GM12892 (cell line): ENCODE measurements around the gene WWOX.

Experiments
- POLR2A ChIP-seq: IDR thresholded peaks from 2 replicates; pipeline ENCODE4 v1.6.1; 2011; ENCODE audit warnings: low read depth, low read length, control low read depth
- POLR2AphosphoS5 ChIP-seq: IDR thresholded peaks from 2 replicates; pipeline ENCODE4 v1.6.1; 2011; ENCODE audit warnings: low read depth, low read length, control low read depth

DNA sequence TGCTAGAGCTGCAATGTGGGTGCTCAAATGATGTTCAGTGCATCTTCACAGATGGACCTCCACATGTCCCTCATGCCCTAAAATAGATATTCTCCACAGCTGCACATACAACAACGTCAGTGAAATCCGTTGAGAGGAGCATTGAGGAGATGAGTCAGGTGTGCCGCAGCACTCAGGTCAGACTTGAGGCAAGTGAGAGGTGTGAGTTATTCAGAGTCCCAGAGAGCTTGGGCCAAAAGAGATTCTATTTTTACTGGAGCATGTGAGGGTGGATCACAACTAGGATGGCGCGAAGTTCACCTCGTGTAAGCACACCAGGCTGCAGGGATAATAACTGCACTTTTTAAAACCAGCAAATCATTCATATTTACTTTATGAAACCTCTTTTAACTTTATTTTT is 855.8 kb downstream of the WWOX start:
- TF ChIP-seq POLR2AphosphoS5 (no peak), POLR2A (no peak)
